AG04449 (cell line): ENCODE data around the gene INCA1.
A peak's percentile ranks its signal among the peaks of the same experiment; 100 is the strongest.
"Not testable (repeated sequence)": the region's sequence is repeated elsewhere in the genome, so short reads cannot be mapped to it uniquely, and the experiment has no call there.

Experiments used
- CTCF ChIA-PET: fragments of 350-600 bp; formaldehyde crosslinking; extraction: SDS; loops from one replicate; lab custom pipeline; 2021; ENCODE audit warnings: antibody characterized with exemption; lab: Yijun Ruan, JAX
- POLR2A ChIA-PET: fragments of 400-600, 350-600 bp; formaldehyde crosslinking; extraction: SDS; loops from one replicate; lab custom pipeline; 2020; ENCODE audit warnings: antibody characterized with exemption, inconsistent platforms; lab: Yijun Ruan, JAX
- DNase-seq: peaks from one replicate; pipeline ENCODE4 v3.0.0-alpha.2; 2010; ENCODE audit warnings: low read depth, low spot score
- H3K4me3 ChIP-seq: 2 replicates; pipeline ENCODE4 v1.5.1; 2011; ENCODE audit warnings: low read depth, mild to moderate bottlenecking, control low read depth, low read length
- TF ChIP-seq, protein P1 (sequence below): IDR thresholded peaks from one replicate; pipeline ENCODE4 v1.5.1; 2011; ENCODE audit warnings: mild to moderate bottlenecking, moderate library complexity, low read length, control low read depth, inconsistent platforms; ENCODE audit not compliant: insufficient read depth; ENCODE audit errors: missing control alignments

Gene INCA1

DNA sequence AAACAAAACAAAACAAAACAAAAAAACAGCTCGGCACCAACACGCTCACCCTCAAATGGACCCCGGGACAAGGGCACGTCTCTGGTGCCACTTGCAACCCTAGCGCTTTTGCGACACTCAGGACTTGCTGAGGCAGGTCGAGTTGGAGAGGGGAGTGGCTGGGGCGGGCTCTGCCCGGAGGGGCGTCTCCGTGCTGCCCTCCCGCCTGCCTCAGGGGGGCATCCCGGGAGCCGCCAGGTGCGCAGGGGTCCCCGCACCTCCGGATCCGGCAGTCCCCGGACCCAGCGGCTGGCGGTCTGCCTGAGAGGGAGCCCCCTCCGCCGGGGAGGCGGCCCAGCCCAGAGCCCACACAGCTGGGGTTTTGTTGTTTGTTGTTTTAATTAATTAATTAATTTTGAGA is 38.0 kb upstream of the INCA1 start, which contains the start of gene SLC52A1:
TSS of gene SLC52A1 (minus strand) at position 112 of the 400 bp plus-strand sequence. CDS start 820 bp downstream, outside the sequence.
- DNase-seq = no peak
- ChIA-PET CTCF (interaction anchor here (1.0 to 5.0 kb wide), 2 partner anchors 9 to 27 kb away, joined by 3 to 33 read pairs; no protein-coding TSS in a partner anchor), POLR2A (no interaction called here)
- TF ChIP-seq, protein P1, sequence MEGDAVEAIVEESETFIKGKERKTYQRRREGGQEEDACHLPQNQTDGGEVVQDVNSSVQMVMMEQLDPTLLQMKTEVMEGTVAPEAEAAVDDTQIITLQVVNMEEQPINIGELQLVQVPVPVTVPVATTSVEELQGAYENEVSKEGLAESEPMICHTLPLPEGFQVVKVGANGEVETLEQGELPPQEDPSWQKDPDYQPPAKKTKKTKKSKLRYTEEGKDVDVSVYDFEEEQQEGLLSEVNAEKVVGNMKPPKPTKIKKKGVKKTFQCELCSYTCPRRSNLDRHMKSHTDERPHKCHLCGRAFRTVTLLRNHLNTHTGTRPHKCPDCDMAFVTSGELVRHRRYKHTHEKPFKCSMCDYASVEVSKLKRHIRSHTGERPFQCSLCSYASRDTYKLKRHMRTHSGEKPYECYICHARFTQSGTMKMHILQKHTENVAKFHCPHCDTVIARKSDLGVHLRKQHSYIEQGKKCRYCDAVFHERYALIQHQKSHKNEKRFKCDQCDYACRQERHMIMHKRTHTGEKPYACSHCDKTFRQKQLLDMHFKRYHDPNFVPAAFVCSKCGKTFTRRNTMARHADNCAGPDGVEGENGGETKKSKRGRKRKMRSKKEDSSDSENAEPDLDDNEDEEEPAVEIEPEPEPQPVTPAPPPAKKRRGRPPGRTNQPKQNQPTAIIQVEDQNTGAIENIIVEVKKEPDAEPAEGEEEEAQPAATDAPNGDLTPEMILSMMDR = no peak
- no peak within 1 kb of the TSS; the same call in 1 of the 2 replicates for H3K4me3 ChIP-seq

DNA sequence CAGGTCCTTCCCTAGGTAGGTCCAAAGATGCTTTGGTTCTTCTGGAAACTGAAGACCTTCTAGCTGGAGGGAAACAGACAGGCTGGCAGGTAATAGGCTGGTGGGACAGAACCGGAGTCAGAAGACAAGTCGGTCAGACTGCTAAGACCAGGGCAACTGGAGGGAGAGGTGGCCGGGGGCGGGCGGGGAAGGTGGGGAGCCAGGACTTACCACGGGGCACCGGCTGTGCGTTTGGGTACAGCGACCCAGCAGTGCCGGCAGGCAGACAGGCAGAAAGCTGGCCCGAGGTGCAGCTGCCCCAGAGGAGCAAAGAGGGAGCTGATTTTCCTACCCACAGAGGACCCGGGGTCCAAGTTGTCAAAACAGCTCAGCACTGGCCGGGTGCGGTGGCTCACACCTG is 37.3 kb upstream of the INCA1 start:
- TF ChIP-seq, protein P1 = no peak
- CTCF ChIA-PET = interaction anchor here (1.0 to 5.0 kb wide), 2 partner anchors 8 to 27 kb away, joined by 3 to 33 read pairs; no protein-coding TSS in a partner anchor
- no peak for DNase-seq
- POLR2A ChIA-PET = no interaction called here
- no peak overlapping the region for H3K4me3 ChIP-seq

DNA sequence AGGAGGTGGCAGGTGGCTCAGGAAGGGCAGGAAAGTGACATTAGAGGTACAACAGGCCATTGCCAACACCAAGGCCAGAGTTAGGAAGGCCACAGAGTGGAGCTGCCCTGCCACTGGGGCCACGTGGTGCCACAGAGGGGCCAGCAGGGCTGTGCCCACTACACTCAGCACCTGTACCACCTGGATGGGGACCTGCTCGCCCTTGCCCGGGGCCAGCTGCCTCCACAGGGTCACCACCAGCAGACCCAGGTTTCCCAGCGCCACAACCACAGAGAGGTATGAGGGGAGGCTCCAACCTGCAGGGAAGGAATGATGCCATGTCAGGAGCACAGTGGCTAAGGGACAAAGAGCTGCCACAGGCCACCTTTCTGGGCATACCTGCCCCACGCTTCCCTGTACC is 36.7 kb upstream of the INCA1 start:
- TF ChIP-seq, protein P1 = no peak
- no peak for DNase-seq
- H3K4me3 ChIP-seq = no peak overlapping the region
- CTCF ChIA-PET = interaction anchor here (5.0 kb wide), 1 partner anchor 28 kb away, joined by 33 read pairs; no protein-coding TSS in a partner anchor
- POLR2A ChIA-PET = no interaction called here

DNA sequence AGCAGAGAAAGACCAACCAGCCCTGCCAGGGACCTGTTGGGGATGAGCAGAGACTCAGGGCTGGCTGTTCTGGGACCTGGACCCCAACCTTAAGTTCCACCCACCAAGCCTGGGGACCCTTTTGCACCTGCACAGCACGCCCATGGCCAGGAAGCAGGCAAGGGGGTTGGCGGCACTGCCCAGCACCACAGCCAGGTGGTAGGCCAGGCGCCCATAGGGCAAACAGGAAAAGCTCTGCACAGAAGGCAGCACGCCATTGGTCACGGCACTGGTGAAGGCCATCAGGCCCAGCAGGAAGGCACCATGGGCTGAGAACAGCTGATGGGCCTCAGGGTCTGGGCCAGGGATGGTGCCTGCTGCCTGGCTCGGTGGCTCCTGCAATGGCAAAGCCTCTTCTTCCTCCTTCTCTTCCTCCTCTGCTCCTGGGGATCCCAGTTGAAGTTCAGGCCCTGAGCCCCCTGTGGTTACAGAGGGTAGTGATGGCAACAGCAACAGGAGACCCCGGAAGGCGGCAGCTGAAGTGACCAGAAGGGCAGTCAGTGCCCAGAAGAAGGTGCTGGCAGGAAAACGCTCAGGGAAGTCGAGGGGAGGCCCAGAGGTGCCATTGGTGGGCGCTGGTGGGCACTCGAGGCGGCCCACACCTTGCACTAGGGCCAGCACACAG is 36.2 kb upstream of the INCA1 start:
- CTCF ChIA-PET = interaction anchor here (5.0 kb wide), 1 partner anchor 28 kb away, joined by 33 read pairs; no protein-coding TSS in a partner anchor
- no peak overlapping the region for H3K4me3 ChIP-seq
- TF ChIP-seq, protein P1 = no peak
- POLR2A ChIA-PET = no interaction called here
- no peak for DNase-seq

DNA sequence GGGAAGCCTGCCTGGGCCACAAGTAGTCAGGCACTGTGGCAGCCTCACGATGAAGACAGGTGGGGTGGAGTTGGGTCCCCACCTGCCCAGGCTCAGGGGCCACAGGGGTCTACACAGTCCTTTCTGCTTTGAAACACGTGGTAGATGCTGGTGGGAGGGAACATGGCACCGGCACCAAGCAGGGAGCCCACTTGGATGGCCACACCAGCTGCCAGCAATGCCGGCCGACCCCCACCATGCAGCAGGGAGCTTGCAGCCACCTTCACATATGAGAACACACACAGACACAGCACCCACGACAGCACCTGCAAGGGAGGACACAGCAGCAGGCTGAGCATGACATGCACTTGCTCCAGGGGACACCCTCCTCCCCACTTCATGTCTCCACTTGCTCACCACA is 35.5 kb upstream of the INCA1 start:
- TF ChIP-seq, protein P1 = no peak
- ChIA-PET CTCF (interaction anchor here (1.5 to 5.4 kb wide), 4 partner anchors 12 to 124 kb away, joined by 4 to 78 read pairs (median 26); no protein-coding TSS in a partner anchor), POLR2A (no interaction called here)
- DNase-seq = no peak
- no peak overlapping the region for H3K4me3 ChIP-seq

DNA sequence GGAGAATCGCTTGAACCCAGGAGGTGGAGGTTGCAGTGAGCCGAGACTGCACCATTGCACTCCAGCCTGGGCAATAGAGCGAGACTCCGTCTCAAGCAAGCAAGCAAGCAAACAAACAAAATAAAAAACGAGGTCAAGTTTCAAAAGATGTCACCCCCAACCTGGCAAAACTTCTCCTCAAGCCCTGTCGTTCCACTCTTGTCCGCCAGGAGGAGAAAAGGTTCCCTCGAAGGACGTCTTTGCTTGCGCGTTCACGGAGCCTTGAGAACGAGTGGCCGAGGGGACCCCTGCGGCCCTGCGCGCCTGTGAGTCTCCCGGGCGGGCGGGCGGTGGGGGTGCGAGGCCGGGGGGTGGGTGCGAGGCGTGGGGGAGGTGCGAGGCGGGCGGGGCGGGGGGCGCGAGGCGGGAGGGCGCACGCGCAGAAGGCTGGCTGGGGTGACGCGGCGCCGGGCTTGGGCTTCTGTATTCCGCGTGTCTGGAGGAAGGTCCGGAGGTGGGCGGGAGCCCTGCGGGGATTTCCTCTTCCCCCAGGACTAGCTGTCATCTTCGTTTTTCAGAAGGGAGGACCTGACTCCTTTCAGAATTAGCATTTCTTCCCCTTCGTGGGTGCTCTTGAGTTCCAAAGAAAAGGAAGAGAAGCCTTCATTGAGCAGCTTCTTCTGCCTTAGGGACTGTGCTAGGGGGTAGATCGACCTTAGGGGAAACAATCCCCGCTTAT is 34.2 kb upstream of the INCA1 start:
- CTCF ChIA-PET = interaction anchor here (0.6 to 5.4 kb wide), 19 partner anchors 9 to 1394 kb away, joined by 3 to 78 read pairs (median 4); partner anchors contain the start of genes INCA1, KIF1C and ZFP3
- no peak for DNase-seq
- TF ChIP-seq, protein P1 = peak; percentile 83
- POLR2A ChIA-PET = no interaction called here
- peak overlapping the region; percentile 50 for H3K4me3 ChIP-seq

DNA sequence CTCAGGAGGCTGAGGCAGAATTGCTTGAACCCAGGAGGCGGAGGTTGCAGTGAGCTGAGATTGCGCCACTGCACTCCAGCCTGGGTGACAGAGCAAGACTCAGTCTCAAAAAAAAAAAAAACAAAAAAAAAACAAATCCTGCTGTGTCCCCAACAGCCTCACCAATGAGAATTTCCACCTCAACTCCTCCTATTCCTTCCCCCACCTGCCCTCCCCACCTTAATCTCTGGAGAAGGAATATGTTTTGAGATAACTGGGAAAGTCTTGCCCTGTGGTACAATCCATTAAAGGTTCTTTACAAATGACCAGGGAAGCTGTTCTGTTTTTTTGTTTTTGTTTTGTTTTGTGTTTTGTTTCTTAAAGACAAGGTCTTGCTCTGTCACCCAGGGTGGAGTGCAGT is 32.8 kb upstream of the INCA1 start:
- DNase-seq, H3K4me3 ChIP-seq, POLR2A ChIA-PET: not testable (repeated sequence)
- CTCF ChIA-PET = interaction anchor here (0.7 to 5.4 kb wide), 20 partner anchors 8 to 1395 kb away, joined by 3 to 78 read pairs (median 4); partner anchors contain the start of genes INCA1, KIF1C and ZFP3
